H1 (cell line): ENCODE results near the gene ING5. TPM values are rescaled to one million over a fixed set of nuclear protein-coding genes. Genes with fewer than 3 reads are reported as not detected.

Experiments
- CTCF ChIA-PET: fragments of 300-600 bp; sonication (Branson Sonifier 250); formaldehyde crosslinking; loops from one replicate; lab custom pipeline; 2021; ENCODE audit not compliant: partially characterized antibody; lab: Charles Lee
- POLR2A ChIA-PET: fragments of 300-600 bp; sonication (Branson Sonifier 250); formaldehyde crosslinking; loops from one replicate; lab custom pipeline; 2021; ENCODE audit warnings: inconsistent platforms; ENCODE audit not compliant: partially characterized antibody; lab: Charles Lee
- DNase-seq, 2 experiments: peaks; one replicate each; pipeline versions ENCODE4 v3.0.0 to v3.0.0-alpha.2; 2010 to 2022; ENCODE audit warnings: low spot score in 2 of 2, low read depth in 1 of 2, mixed read lengths in 1 of 2
- FAIRE-seq: peaks from 2 replicates; lab custom pipeline; 2011; peaks lifted over from hg19 to GRCh38; lab: Jason Lieb, UNC
- H2AFZ ChIP-seq: 2 replicates; pipeline ENCODE4 v1.8.1; 2012; ENCODE audit warnings: low read length, inconsistent platforms
- H2AK5ac ChIP-seq: 2 replicates; pipeline ENCODE4 v1.6.1; 2013; ENCODE audit warnings: low read depth, low read length
- H2BK120ac ChIP-seq: replicated peaks from 2 replicates; pipeline ENCODE3; 2013; ENCODE audit warnings: low read depth, low read length, inconsistent platforms
- H2BK12ac ChIP-seq: 2 replicates; pipeline ENCODE4 v1.6.1; 2013; ENCODE audit warnings: low read depth, low read length
- H2BK15ac ChIP-seq: 2 replicates; pipeline ENCODE4 v1.6.1; 2013; ENCODE audit warnings: low read length
- H2BK20ac ChIP-seq: 2 replicates; pipeline ENCODE4 v1.6.1; 2013; ENCODE audit warnings: low read length
- H2BK5ac ChIP-seq: 2 replicates; pipeline ENCODE4 v1.6.1; 2013; ENCODE audit warnings: low read depth, low read length
- H3K14ac ChIP-seq: 2 replicates; pipeline ENCODE4 v1.6.1; 2013; ENCODE audit warnings: inconsistent platforms; ENCODE audit not compliant: insufficient read length
- H3K18ac ChIP-seq: 2 replicates; pipeline ENCODE4 v1.6.1; 2013; ENCODE audit warnings: low read length; ENCODE audit errors: extremely low read depth
- H3K23ac ChIP-seq: 2 replicates; pipeline ENCODE4 v1.6.1; 2013; ENCODE audit warnings: inconsistent platforms; ENCODE audit not compliant: insufficient read length
- H3K23me2 ChIP-seq: 2 replicates; pipeline ENCODE4 v1.6.1; 2013; ENCODE audit warnings: low read depth, low read length
- H3K27ac ChIP-seq: 2 replicates; pipeline ENCODE4 v1.6.1; 2011; ENCODE audit warnings: low read depth, low read length, inconsistent platforms
- H3K27me3 ChIP-seq, 4 experiments: replicated peaks in 1 of 4; 1 replicate in 1 of 4; 2 replicates in 3 of 4; pipeline versions ENCODE4 v1.6.1 to v1.8.1; 2011 to 2013; ENCODE audit warnings: low read length in 3 of 4, mild to moderate bottlenecking in 3 of 4, inconsistent platforms in 2 of 4, mixed read lengths in 2 of 4, moderate library complexity in 1 of 4; ENCODE audit not compliant: control insufficient read depth in 3 of 4, insufficient read depth in 3 of 4; ENCODE audit errors: extremely low read depth in 1 of 4
- H3K36me3 ChIP-seq, 4 experiments: 2 replicates each; pipeline versions ENCODE4 v1.6.1 to v1.8.1; 2011 to 2013; ENCODE audit warnings: mild to moderate bottlenecking in 4 of 4, low read length in 3 of 4, moderate library complexity in 2 of 4, control low read depth in 1 of 4, inconsistent platforms in 1 of 4; ENCODE audit not compliant: insufficient read depth in 4 of 4, control insufficient read depth in 2 of 4
- H3K4ac ChIP-seq: replicated peaks from 2 replicates; pipeline ENCODE3; 2013; ENCODE audit warnings: low read length, low read depth, mixed read lengths, inconsistent platforms; ENCODE audit not compliant: insufficient read length
- H3K4me1 ChIP-seq, 4 experiments: replicated peaks in 1 of 4; 1 replicate in 1 of 4; 2 replicates in 3 of 4; pipeline versions ENCODE4 v1.6.1 to v1.8.1; 2011 to 2013; ENCODE audit warnings: low read length in 3 of 4, inconsistent platforms in 2 of 4, mixed read lengths in 1 of 4; ENCODE audit not compliant: insufficient read depth in 4 of 4, control insufficient read depth in 3 of 4
- H3K4me2 ChIP-seq, 2 experiments: 2 replicates each; pipeline versions ENCODE4 v1.6.1 to v1.8.1; 2011 to 2013; ENCODE audit warnings: low read depth in 2 of 2, low read length in 2 of 2, control low read depth in 1 of 2, inconsistent platforms in 1 of 2, mild to moderate bottlenecking in 1 of 2; ENCODE audit not compliant: insufficient read depth in 1 of 2
- H3K4me3 ChIP-seq, 4 experiments: fragments of 200-600, 300-600 bp in 1 of 4; sonication (generic), shearing (Covaris generic), sonication (Bioruptor Twin) in 1 of 4; 2 replicates each; pipeline versions ENCODE4 v1.5.1 to v1.8.1; 2011 to 2016; ENCODE audit warnings: low read length in 4 of 4, low read depth in 3 of 4, control low read depth in 2 of 4, inconsistent platforms in 2 of 4, mild to moderate bottlenecking in 2 of 4, mixed read lengths in 1 of 4, moderate library complexity in 1 of 4; ENCODE audit not compliant: insufficient read depth in 2 of 4; ENCODE audit errors: extremely low read depth in 1 of 4
- H3K56ac ChIP-seq: replicated peaks from 2 replicates; pipeline ENCODE3; 2013; ENCODE audit warnings: low read depth, mild to moderate bottlenecking, mixed read lengths, low read length, inconsistent platforms; ENCODE audit not compliant: insufficient read length
- H3K79me1 ChIP-seq: 2 replicates; pipeline ENCODE4 v1.6.1; 2013; ENCODE audit warnings: low read depth, low read length, control low read depth
- H3K79me2 ChIP-seq, 2 experiments: 2 replicates each; pipeline versions ENCODE4 v1.6.1 to v1.8.1; 2012 to 2013; ENCODE audit warnings: low read length in 2 of 2, mild to moderate bottlenecking in 2 of 2, inconsistent platforms in 1 of 2; ENCODE audit not compliant: insufficient read depth in 2 of 2, control insufficient read depth in 1 of 2
- H3K9ac ChIP-seq, 4 experiments: replicated peaks in 1 of 4; 1 replicate in 1 of 4; 2 replicates in 3 of 4; pipeline versions ENCODE4 v1.6.1 to v1.8.1; 2011 to 2013; ENCODE audit warnings: low read depth in 3 of 4, low read length in 3 of 4, control low read depth in 2 of 4, mild to moderate bottlenecking in 2 of 4, moderate library complexity in 2 of 4, inconsistent platforms in 1 of 4; ENCODE audit errors: extremely low read depth in 1 of 4
- H3K9me3 ChIP-seq, 2 experiments: 2 replicates each; pipeline versions ENCODE4 v1.6.1 to v1.8.1; 2012 to 2013; ENCODE audit warnings: mild to moderate bottlenecking in 2 of 2, moderate library complexity in 2 of 2, control low read depth in 1 of 2, inconsistent platforms in 1 of 2, low read depth in 1 of 2, low read length in 1 of 2, mixed read lengths in 1 of 2; ENCODE audit not compliant: insufficient read depth in 2 of 2
- H4K20me1 ChIP-seq, 2 experiments: replicated peaks in 1 of 2; 2 replicates each; pipeline versions ENCODE3 to v1.8.1; 2011 to 2013; ENCODE audit warnings: inconsistent platforms in 2 of 2, low read length in 2 of 2, mild to moderate bottlenecking in 1 of 2; ENCODE audit not compliant: insufficient read depth in 2 of 2, control insufficient read depth in 1 of 2
- H4K5ac ChIP-seq: 2 replicates; pipeline ENCODE4 v1.6.1; 2013; ENCODE audit warnings: low read length, low read depth, mixed read lengths, inconsistent platforms; ENCODE audit not compliant: insufficient read length
- H4K8ac ChIP-seq: 2 replicates; pipeline ENCODE4 v1.8.0; 2013; ENCODE audit warnings: mild to moderate bottlenecking, moderate library complexity, low read length, inconsistent platforms; ENCODE audit not compliant: insufficient read depth; ENCODE audit errors: extremely low read depth
- H4K91ac ChIP-seq: replicated peaks from 2 replicates; pipeline ENCODE3; 2013; ENCODE audit warnings: low read length, mixed read lengths, inconsistent platforms; ENCODE audit not compliant: insufficient read length
- ATF2 ChIP-seq: IDR thresholded peaks from 2 replicates; pipeline ENCODE4 v1.6.1; 2012; ENCODE audit warnings: low read length, inconsistent platforms
- CBX5 ChIP-seq: fragments of 300-800, 300-1000 bp; sonication (generic); IDR thresholded peaks from 2 replicates; pipeline ENCODE4 v1.7.1; 2016; ENCODE audit warnings: antibody characterized with exemption, low read length, low read depth
- CEBPB ChIP-seq: IDR thresholded peaks from 2 replicates; pipeline ENCODE4 v1.6.1; 2012; ENCODE audit warnings: low read depth, low read length
- CTBP2 ChIP-seq: IDR thresholded peaks from 2 replicates; pipeline ENCODE4 v1.7.0; 2011; ENCODE audit warnings: borderline replicate concordance, mild to moderate bottlenecking, moderate library complexity, mixed read lengths, low read length; ENCODE audit not compliant: insufficient read depth, insufficient read length
- CTCF ChIP-seq, 3 experiments: IDR thresholded peaks; 1 replicate in 2 of 3; 2 replicates in 1 of 3; pipeline versions ENCODE4 v1.5.1 to v1.6.1; 2011; ENCODE audit warnings: low read length in 3 of 3, mild to moderate bottlenecking in 3 of 3, inconsistent platforms in 2 of 3, low read depth in 1 of 3, moderate library complexity in 1 of 3; ENCODE audit not compliant: insufficient read depth in 1 of 3; ENCODE audit errors: control extremely low read depth in 1 of 3
- KDM4A ChIP-seq: IDR thresholded peaks from one replicate; pipeline ENCODE4 v1.7.1; 2012; ENCODE audit warnings: low read depth, mild to moderate bottlenecking, moderate library complexity, low read length, inconsistent platforms; ENCODE audit not compliant: severe bottlenecking
- NRF1 ChIP-seq: IDR thresholded peaks from 2 replicates; pipeline ENCODE4 v1.6.1; 2011; ENCODE audit warnings: mild to moderate bottlenecking, low read depth, low read length, improper control_type of control experiment
- SP4 ChIP-seq: IDR thresholded peaks from 2 replicates; pipeline ENCODE4 v1.6.1; 2012; ENCODE audit warnings: low read length, inconsistent platforms
- SUZ12 ChIP-seq: fragments of 200-600 bp; sonication (generic); IDR thresholded peaks from 2 replicates; pipeline ENCODE4 v1.6.1; 2012; ENCODE audit warnings: mild to moderate bottlenecking, inconsistent platforms, low read length, moderate library complexity, mixed read lengths
- TEAD4 ChIP-seq: IDR thresholded peaks from 2 replicates; pipeline ENCODE4 v1.6.1; 2012; ENCODE audit warnings: low read depth, low read length, inconsistent platforms, mixed read lengths
- WGBS, 2 experiments: shearing (Covaris generic) in 1 of 2; methylation state at CpG; one replicate each; pipeline versions ENCODE4 v1.1.6 to v1.1.7; 2013 to 2015; ENCODE audit warnings: low lambda C conversion rate in 2 of 2, mixed read lengths in 2 of 2, inconsistent platforms in 1 of 2, low coverage in 1 of 2, missing lambda C conversion rate in 1 of 2; ENCODE audit not compliant: insufficient replicate concordance in 2 of 2, insufficient coverage in 1 of 2, insufficient read length in 1 of 2; ENCODE audit errors: extremely low coverage in 1 of 2, missing lambda C conversion rate in 1 of 2; 5-methylcytosine and 5-hydroxymethylcytosine counted together
- polyA plus RNA-seq, 7 experiments: library from polyadenylated mRNA; depleted of rRNA in 3 of 7; stranded (reverse) in 5 of 7; unstranded in 2 of 7; fragments of >200 nt in 5 of 7; fragments of 200-250 nt in 2 of 7; gene quantifications; 1 replicate in 5 of 7; 2 replicates in 1 of 7; 4 replicates in 1 of 7; pipeline versions ENCODE4 v1.2.1 to v1.2.3, GENCODE V29; 2011 to 2013; ENCODE audit warnings: missing spikeins in 2 of 7, mixed read lengths in 2 of 7
- total RNA-seq: library from RNA; stranded (reverse); fragmentation: NEBNext Ultra II Directional; extraction: Animal tissue kit (Norgen Biotek cat#: 25700); gene quantifications from 2 replicates; pipeline ENCODE4 v1.2.1, GENCODE V29; 2021

The ING5 gene
- total and polyA plus RNA-seq, 2 of the 8 experiments (the other 6 are each of a cell fraction or from before 2014, with no cell fraction given), result 41.5 to 47.4 TPM

GRCh38 chr2:241668839-241669238 lies 33.0 kb upstream of the ING5 start:
- Histone ChIP-seq H3K4me1 (no peaks in the 10 kb centered on the region), H2BK15ac (no peak overlapping the region), H3K14ac (no peak overlapping the region), H4K8ac (no peak overlapping the region), H4K20me1 (peaks cover 3 to 8% of the 10 kb centered on the region in 2 experiments), H2BK20ac (no peak overlapping the region), H3K9ac (no peak overlapping the region), H3K4ac (no peak overlapping the region), H3K36me3 (peaks cover 9 to 33% (median 22%) of the 10 kb centered on the region in 4 experiments), H3K79me2 (no peaks in the 10 kb centered on the region), H4K91ac (no peak overlapping the region), H2AFZ (no peak overlapping the region), H2AK5ac (no peak overlapping the region), H4K5ac (no peak overlapping the region), H3K9me3 (no peaks in the 10 kb centered on the region), H3K79me1 (no peaks in the 10 kb centered on the region), H3K4me3 (no peak overlapping the region), H3K23ac (no peak overlapping the region), H2BK120ac (no peak overlapping the region), H3K27ac (no peak overlapping the region), H2BK5ac (no peak overlapping the region), H2BK12ac (no peak overlapping the region), H3K27me3 (no peaks in the 10 kb centered on the region), H3K18ac (no peak overlapping the region), H3K56ac (no peak overlapping the region), H3K4me2 (no peak overlapping the region), H3K23me2 (no peaks in the 10 kb centered on the region)
- WGBS, 2 experiments, result 98% methylated on average over 9 of the region's 12 CpGs; no CpG with 5 or more reads in 1 of the 2 experiments
- POLR2A ChIA-PET, result interaction anchor here (1.1 to 4.0 kb wide), 4 partner anchors 10 to 20 kb away, joined by 3 to 20 read pairs (median 4); no protein-coding TSS in a partner anchor
- FAIRE-seq (no peak), DNase-seq (no peak)
- CTCF ChIA-PET, result interaction anchor here (1.1 to 1.4 kb wide), 3 partner anchors 10 to 210 kb away, joined by 3 to 4 read pairs (median 3); no protein-coding TSS in a partner anchor
- TF ChIP-seq CTBP2, result no peak
- TF ChIP-seq KDM4A, result no peak
- no peak for TF ChIP-seq CTCF (IDR thresholded peaks at IDR 0.05; ENCODE audit: control extremely low read depth in 1 of 3, insufficient read depth in 1 of 3, low read depth in 1 of 3, low read length in 3 of 3)
- TF ChIP-seq NRF1, result no peak
- no peak for TF ChIP-seq ATF2
- TF ChIP-seq CEBPB, result no peak
- TF ChIP-seq SP4, result no peak
- TF ChIP-seq CBX5, result no peak
- TF ChIP-seq TEAD4, result no peak
- TF ChIP-seq SUZ12, result no peak
